ENCODE measurements around the gene RNF157. TPM values are rescaled to one million over a fixed set of nuclear protein-coding genes. Genes with fewer than 3 reads are reported as not detected.

The RNF157 gene
- total and polyA plus RNA-seq, 9 of the 15 experiments (the other 6 are each of a cell fraction or from before 2014, with no cell fraction given), result 8.1 to 31.7 (median 20.8) TPM

DNA sequence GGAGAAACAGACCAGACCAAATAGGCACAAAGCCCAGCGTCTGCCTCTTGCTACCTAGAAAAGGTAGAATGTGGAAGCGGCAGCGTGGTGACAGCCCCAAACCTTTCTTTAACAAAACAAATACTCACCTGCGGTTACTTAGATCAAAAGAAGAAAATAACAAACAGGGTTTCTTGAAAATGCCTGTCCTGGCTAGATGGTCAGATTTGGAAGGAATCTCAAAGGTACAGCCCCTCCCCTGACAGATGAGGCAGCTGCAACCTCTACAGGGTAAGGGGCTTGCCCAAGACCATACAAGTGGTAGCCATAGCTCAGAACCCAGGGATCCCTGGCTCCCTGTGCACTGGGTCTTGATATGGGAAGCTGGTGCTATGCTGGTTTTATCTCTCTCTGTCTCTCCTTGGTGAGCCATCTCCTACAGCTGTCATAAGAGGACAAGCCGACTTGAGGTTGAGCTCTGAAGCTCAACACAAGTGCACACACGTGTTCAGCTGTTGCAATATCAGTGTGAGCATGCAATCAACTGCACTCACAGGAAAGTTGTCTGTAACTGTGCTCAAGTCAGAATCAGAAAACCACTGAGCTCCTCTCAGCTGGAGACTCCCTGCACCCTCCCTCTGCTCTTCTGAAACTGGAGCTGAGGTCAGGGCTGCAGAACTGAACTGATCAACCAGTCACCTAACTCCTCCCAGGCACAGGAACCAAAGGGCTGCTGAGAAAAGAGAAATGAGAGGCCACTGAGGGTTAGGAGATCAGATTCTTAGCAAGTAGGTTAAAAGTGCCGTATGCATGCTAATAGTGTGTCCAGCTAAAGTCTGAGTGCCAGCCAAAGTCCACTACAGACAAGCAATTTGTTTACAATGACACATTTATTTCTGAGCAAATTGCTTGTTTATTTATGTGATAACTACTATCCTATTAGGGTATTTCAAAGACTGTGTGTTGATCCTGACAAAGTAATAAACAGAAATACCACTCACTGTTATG, 6.1 kb upstream of the RNF157 start (continued):
- TF ChIP-seq, protein P1, sequence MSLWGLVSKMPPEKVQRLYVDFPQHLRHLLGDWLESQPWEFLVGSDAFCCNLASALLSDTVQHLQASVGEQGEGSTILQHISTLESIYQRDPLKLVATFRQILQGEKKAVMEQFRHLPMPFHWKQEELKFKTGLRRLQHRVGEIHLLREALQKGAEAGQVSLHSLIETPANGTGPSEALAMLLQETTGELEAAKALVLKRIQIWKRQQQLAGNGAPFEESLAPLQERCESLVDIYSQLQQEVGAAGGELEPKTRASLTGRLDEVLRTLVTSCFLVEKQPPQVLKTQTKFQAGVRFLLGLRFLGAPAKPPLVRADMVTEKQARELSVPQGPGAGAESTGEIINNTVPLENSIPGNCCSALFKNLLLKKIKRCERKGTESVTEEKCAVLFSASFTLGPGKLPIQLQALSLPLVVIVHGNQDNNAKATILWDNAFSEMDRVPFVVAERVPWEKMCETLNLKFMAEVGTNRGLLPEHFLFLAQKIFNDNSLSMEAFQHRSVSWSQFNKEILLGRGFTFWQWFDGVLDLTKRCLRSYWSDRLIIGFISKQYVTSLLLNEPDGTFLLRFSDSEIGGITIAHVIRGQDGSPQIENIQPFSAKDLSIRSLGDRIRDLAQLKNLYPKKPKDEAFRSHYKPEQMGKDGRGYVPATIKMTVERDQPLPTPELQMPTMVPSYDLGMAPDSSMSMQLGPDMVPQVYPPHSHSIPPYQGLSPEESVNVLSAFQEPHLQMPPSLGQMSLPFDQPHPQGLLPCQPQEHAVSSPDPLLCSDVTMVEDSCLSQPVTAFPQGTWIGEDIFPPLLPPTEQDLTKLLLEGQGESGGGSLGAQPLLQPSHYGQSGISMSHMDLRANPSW (CRISPR knock-in tag; IDR thresholded peaks at IDR 0.05), result no peak
- TF ChIP-seq, protein P2, sequence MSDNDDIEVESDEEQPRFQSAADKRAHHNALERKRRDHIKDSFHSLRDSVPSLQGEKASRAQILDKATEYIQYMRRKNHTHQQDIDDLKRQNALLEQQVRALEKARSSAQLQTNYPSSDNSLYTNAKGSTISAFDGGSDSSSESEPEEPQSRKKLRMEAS (CRISPR knock-in tag; IDR thresholded peaks at IDR 0.05), result peak; percentile 77
- TF ChIP-seq ZNF77 (CRISPR knock-in tag; IDR thresholded peaks at IDR 0.05) (no peak), ZNF584 (CRISPR knock-in tag; IDR thresholded peaks at IDR 0.05; ENCODE audit: low read depth) (peak; percentile 85), GTF2A2 (tag; IDR thresholded peaks at IDR 0.05) (no peak), THAP12 (CRISPR knock-in tag; IDR thresholded peaks at IDR 0.05) (no peak), DNMT1 (IDR thresholded peaks at IDR 0.05) (no peak), EP400 (IDR thresholded peaks at IDR 0.05) (peak; percentile 86), CREB1 (IDR thresholded peaks at IDR 0.05) (no peak), CREB1 (CRISPR knock-in tag; IDR thresholded peaks at IDR 0.05) (no peak), CHD2 (IDR thresholded peaks at IDR 0.05; ENCODE audit: low read depth, low read length) (no peak), NONO (IDR thresholded peaks at IDR 0.05; ENCODE audit: low read depth in 2 of 2, low read length in 1 of 2) (no peak), HMBOX1 (IDR thresholded peaks at IDR 0.05) (peak; percentile 87), ZC3H8 (IDR thresholded peaks at IDR 0.05) (no peak), SMARCA4 (IDR thresholded peaks at IDR 0.05) (peak; percentile 37; the same call in 1 of the 2 replicates), ZNF282 (CRISPR knock-in tag; IDR thresholded peaks at IDR 0.05) (no peak), HDAC1 (IDR thresholded peaks at IDR 0.05) (peak in 1 of 2 experiments; percentile 52; a peak in 1 of 4 replicates), SMAD1 (IDR thresholded peaks at IDR 0.05; ENCODE audit: low read depth, low read length, partially characterized antibody) (no peak)
- TF ChIP-seq, protein P3, sequence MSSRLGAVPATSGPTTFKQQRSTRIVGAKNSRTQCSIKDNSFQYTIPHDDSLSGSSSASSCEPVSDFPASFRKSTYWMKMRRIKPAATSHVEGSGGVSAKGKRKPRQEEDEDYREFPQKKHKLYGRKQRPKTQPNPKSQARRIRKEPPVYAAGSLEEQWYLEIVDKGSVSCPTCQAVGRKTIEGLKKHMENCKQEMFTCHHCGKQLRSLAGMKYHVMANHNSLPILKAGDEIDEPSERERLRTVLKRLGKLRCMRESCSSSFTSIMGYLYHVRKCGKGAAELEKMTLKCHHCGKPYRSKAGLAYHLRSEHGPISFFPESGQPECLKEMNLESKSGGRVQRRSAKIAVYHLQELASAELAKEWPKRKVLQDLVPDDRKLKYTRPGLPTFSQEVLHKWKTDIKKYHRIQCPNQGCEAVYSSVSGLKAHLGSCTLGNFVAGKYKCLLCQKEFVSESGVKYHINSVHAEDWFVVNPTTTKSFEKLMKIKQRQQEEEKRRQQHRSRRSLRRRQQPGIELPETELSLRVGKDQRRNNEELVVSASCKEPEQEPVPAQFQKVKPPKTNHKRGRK (tag; IDR thresholded peaks at IDR 0.05), result no peak
- TF ChIP-seq, protein P4, sequence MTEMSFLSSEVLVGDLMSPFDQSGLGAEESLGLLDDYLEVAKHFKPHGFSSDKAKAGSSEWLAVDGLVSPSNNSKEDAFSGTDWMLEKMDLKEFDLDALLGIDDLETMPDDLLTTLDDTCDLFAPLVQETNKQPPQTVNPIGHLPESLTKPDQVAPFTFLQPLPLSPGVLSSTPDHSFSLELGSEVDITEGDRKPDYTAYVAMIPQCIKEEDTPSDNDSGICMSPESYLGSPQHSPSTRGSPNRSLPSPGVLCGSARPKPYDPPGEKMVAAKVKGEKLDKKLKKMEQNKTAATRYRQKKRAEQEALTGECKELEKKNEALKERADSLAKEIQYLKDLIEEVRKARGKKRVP (CRISPR knock-in tag; IDR thresholded peaks at IDR 0.05), result peak; percentile 93
